ENCODE measurements around the gene KAT7.

- TF ChIP-seq EP300 (conservative IDR thresholded peaks at IDR 0.05; ENCODE audit: poor library complexity, severe bottlenecking) (no peak), EZH2 (IDR thresholded peaks at IDR 0.05; ENCODE audit: borderline replicate concordance, insufficient read depth, low read length, poor library complexity, severe bottlenecking) (no peak), CTCF (IDR thresholded peaks at IDR 0.05; ENCODE audit: poor library complexity, severe bottlenecking) (no peak), REST (IDR thresholded peaks at IDR 0.05; ENCODE audit: borderline replicate concordance) (no peak), POLR2AphosphoS5 (IDR thresholded peaks at IDR 0.05) (no peak), RAD21 (conservative IDR thresholded peaks at IDR 0.05) (no peak), TAF1 (IDR thresholded peaks at IDR 0.05; ENCODE audit: low read depth) (no peak), MXI1 (conservative IDR thresholded peaks at IDR 0.05; ENCODE audit: poor library complexity, severe bottlenecking) (no peak), SMC3 (conservative IDR thresholded peaks at IDR 0.05; ENCODE audit: poor library complexity) (no peak)
Observed at GRCh38 chr17:49762151-49762941, 26.1 kb upstream of the KAT7 start.
